Anterior cingulate cortex (tissue), 58 donors: ENCODE data around the gene WNT6.

Experiments used
- DNase-seq, 58 donors: peaks; one replicate each; lab custom pipeline; 2025; lab: John Stamatoyannopoulos, UW

The WNT6 gene

GRCh38 chr2:218910741-218911140, 51.1 kb downstream of the WNT6 start:
- peak in 6 of 58 donors; percentile 8 to 43 (median 20) for DNase-seq

GRCh38 chr2:218920504-218920903, 60.9 kb downstream of the WNT6 start:
- no peak for DNase-seq
